Left lung (tissue), 10 donors: ENCODE measurements around the gene RILPL1. TPM values are rescaled to one million over a fixed set of nuclear protein-coding genes. Genes with fewer than 3 reads are reported as not detected.

Experiments used
- ATAC-seq: fragments of 200-7000 bp; cut with Tn5 transposase; one replicate; pipeline ENCODE4 v1.9.1; 2020; ENCODE audit warnings: moderate library complexity
- DNase-seq, 4 donors: peaks; one replicate each; pipeline ENCODE4 v3.0.0-alpha.2; 2013 to 2020
- H3K27ac ChIP-seq, 2 donors: fragments of 200-600 bp; sonication (generic) in 1 of 2; one replicate each; pipeline versions ENCODE4 v1.5.0 to v1.8.0; 2020 to 2021
- H3K27me3 ChIP-seq, 2 donors: fragments of 200-600 bp; sonication (generic) in 1 of 2; one replicate each; pipeline versions ENCODE4 v1.5.0 to v1.8.0; 2020 to 2021
- H3K36me3 ChIP-seq, 2 donors: fragments of 200-600 bp; sonication (generic) in 1 of 2; one replicate each; pipeline versions ENCODE4 v1.5.0 to v1.8.0; 2020 to 2021
- H3K4me1 ChIP-seq, 2 donors: fragments of 200-600 bp; one replicate each; pipeline ENCODE4 v1.8.0; 2021
- H3K4me3 ChIP-seq, 2 donors: fragments of 200-600 bp; sonication (generic) in 1 of 2; one replicate each; pipeline versions ENCODE4 v1.5.0 to v1.8.0; 2020 to 2021; ENCODE audit warnings: mild to moderate bottlenecking in 1 of 2
- H3K9me3 ChIP-seq, 2 donors: fragments of 200-600 bp; sonication (generic) in 1 of 2; one replicate each; pipeline versions ENCODE4 v1.5.0 to v1.8.0; 2020 to 2021
- CTCF ChIP-seq, 2 donors: fragments of 200-600 bp; sonication (generic) in 1 of 2; IDR thresholded peaks; one replicate each; pipeline versions ENCODE4 v1.5.0 to v1.8.0; 2021; ENCODE audit warnings: antibody characterized with exemption in 2 of 2
- intact Hi-C, 2 donors: fragments of 100-400 bp; cut with DNase I; formaldehyde crosslinking; loops; one replicate each; pipeline versions ENCODE4 v1.11.2 to v1.14.2; 2022
- polyA plus RNA-seq, 6 donors: library from polyadenylated mRNA; unstranded; fragments of 120-200 nt; gene quantifications; one replicate each; pipeline ENCODE4 v1.2.1, GENCODE V29; 2013; ENCODE audit not compliant: insufficient read length in 6 of 6
- total RNA-seq, 2 donors: library from RNA; stranded (reverse); fragmentation: NEBNext Ultra II Directional; extraction: Animal tissue kit (Norgen Biotek cat#: 25700); gene quantifications; one replicate each; pipeline ENCODE4 v1.2.1, GENCODE V29; 2021
- donor health status: DM: no; HTN: yes; CAD: no.
- donor health status: DM: no; HTN: no; CAD: no.

RILPL1 gene
- total and polyA plus RNA-seq, 8 donors, result 11.9 to 25.2 (median 21.6) TPM

DNA sequence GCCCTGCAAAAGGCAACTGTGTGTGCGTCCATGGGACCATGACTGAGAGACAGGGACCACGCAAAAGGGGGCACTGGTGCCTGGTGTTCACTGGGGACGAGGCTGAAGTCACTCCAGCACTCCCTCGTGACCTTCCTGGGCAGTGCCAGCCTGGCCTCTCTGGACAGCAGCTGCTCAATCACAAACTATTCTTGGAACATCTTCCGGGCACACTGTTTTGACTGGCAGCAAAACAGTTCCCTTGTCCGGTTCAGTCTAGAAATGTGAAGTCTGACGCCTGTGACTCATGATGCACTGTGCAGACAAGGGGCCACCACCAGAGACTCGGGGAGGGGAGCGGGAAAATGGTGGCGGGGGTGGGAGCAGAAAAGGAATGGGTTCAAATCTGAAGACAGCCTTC is 54.8 kb downstream of the RILPL1 start:
- no peak for DNase-seq
- Histone ChIP-seq H3K4me1 (no peaks in the 10 kb centered on the region), H3K9me3 (no peaks in the 10 kb centered on the region), H3K27ac (peak overlapping the region; percentile 44 to 48), H3K36me3 (peaks cover 0 to 10% of the 10 kb centered on the region in 2 donors), H3K4me3 (no peak overlapping the region), H3K27me3 (no peaks in the 10 kb centered on the region)
- intact Hi-C loops, result no loop called here
- no peak for TF ChIP-seq CTCF (IDR thresholded peaks at IDR 0.05)
- ATAC-seq, result peak; percentile 50

GRCh38 chr12:123478069-123478468 is 55.5 kb downstream of the RILPL1 start:
- H3K36me3 ChIP-seq, result peaks cover 0 to 16% of the 10 kb centered on the region in 2 donors
- intact Hi-C loops, result no loop called here
- no peaks in the 10 kb centered on the region for H3K9me3 ChIP-seq
- DNase-seq (no peak), ATAC-seq (no peak)
- H3K4me3 ChIP-seq, result no peak overlapping the region
- H3K27ac ChIP-seq, result peak overlapping the region; percentile 25 to 44
- no peaks in the 10 kb centered on the region for H3K4me1 ChIP-seq
- no peak for TF ChIP-seq CTCF (IDR thresholded peaks at IDR 0.05)
- no peaks in the 10 kb centered on the region for H3K27me3 ChIP-seq

DNA sequence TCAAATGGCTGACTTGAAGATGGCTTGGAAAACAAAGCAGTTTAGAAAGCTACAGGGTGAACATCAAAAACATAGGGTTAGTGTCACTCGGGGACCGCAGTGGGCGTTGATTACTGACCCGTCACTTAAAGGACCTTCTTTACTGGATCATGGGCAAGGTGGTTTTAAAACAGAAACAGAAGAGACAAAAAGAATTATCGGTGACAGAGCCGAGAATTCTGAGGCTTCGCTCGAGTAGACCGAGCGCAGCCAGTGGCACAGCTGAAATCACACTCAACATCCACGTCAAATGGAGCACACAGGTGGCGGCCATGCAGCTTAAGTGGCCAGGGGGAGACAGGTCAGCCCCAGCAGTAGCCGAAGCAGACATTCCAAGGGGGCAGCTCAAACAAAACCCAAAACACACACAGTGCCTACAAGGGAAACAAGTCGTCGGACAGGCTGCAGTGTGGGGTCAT is 58.2 kb downstream of the RILPL1 start:
- no peak overlapping the region for H3K27ac ChIP-seq
- H3K36me3 ChIP-seq, result peaks cover 0 to 38% of the 10 kb centered on the region in 2 donors
- DNase-seq (no peak), ATAC-seq (no peak)
- H3K9me3 ChIP-seq, result no peaks in the 10 kb centered on the region
- H3K4me1 ChIP-seq, result no peaks in the 10 kb centered on the region
- TF ChIP-seq CTCF (IDR thresholded peaks at IDR 0.05), result no peak
- no peaks in the 10 kb centered on the region for H3K27me3 ChIP-seq
- no peak overlapping the region for H3K4me3 ChIP-seq
- intact Hi-C loops, result no loop called here

DNA sequence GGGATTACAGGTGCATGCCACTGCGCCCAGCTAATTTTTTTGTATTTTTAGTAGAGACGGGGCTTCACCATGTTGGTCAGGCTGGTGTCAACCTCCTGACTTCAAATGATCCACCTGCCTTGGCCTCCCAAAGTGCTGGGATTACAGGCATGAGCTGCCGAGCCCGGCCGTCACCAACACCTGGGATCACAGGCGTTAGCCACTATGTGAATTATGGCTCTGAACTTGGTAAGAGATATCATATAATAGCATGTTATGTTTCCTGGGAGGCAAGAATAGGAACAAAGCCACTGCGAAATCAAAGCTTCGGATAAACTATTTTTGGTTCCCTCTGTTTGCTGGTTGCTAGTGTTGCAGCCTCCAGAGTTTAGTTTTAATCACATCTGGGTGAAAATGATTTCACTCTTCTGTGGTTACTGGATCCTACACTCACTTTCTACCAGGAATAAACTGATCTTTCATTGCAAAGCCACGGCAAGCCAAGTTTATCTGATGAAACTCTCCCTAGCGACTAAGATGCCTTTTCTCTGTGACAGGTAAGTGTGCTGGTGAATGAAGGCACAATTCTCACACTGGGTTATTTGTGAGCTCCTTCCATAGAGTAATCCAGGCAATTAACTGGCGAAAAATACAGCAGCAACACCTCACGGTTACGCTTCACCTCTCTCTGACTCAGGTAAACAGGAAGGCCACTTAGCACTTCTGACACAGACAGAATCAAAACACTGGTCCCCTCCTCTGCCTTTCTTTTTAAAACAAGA is 58.9 kb downstream of the RILPL1 start:
- no peak for TF ChIP-seq CTCF (IDR thresholded peaks at IDR 0.05)
- Histone ChIP-seq H3K4me1 (no peaks in the 10 kb centered on the region), H3K36me3 (peaks cover 0 to 44% of the 10 kb centered on the region in 2 donors), H3K4me3 (no peak overlapping the region), H3K27me3 (no peaks in the 10 kb centered on the region), H3K27ac (no peak overlapping the region), H3K9me3 (no peaks in the 10 kb centered on the region)
- no peak for DNase-seq
- no peak for ATAC-seq
- intact Hi-C loops, result no loop called here

- Histone ChIP-seq H3K4me3 (no peak overlapping the region), H3K4me1 (no peaks in the 10 kb centered on the region), H3K27ac (no peak overlapping the region), H3K36me3 (peaks cover 0 to 52% of the 10 kb centered on the region in 2 donors), H3K27me3 (no peaks in the 10 kb centered on the region), H3K9me3 (no peaks in the 10 kb centered on the region)
- no peak for TF ChIP-seq CTCF (IDR thresholded peaks at IDR 0.05)
- ATAC-seq, result no peak
- no peak for DNase-seq
- intact Hi-C loops, result no loop called here
These were observed 61.1 kb downstream of the RILPL1 start for GRCh38 chr12:123472438-123472849.
